ENCODE measurements around the gene ABHD14A. TPM values are rescaled to one million over a fixed set of nuclear protein-coding genes. Genes with fewer than 3 reads are reported as not detected.
A peak's percentile ranks its signal among the peaks of the same experiment; 100 is the strongest.

ABHD14A gene
- total RNA-seq, 4 donors from 2014 or later: 2.2 to 14.8 (median 5.0) TPM

GRCh38 chr3:51930439-51930838, 44.4 kb upstream of the ABHD14A start:
- intact Hi-C loops (cut with DNase I; ENCODE audit: low total_unique reads): no loop called here
- TF ChIP-seq POLR2A (IDR thresholded peaks at IDR 0.05) (no peak), CTCF (IDR thresholded peaks at IDR 0.05) (no peak)
- no peak for DNase-seq (ENCODE audit: low spot score in 2 of 2)
- 92 to 100% methylated on average over 1 of the region's 1 CpG for WGBS, 2 donors
- H3K4me3 ChIP-seq (ENCODE audit: low read depth, poor library complexity, severe bottlenecking): no peak overlapping the region

- no peak for TF ChIP-seq CTCF (IDR thresholded peaks at IDR 0.05)
- DNase-seq (ENCODE audit: low spot score in 2 of 2): no peak
- H3K4me3 ChIP-seq (ENCODE audit: low read depth, poor library complexity, severe bottlenecking): no peak overlapping the region
- intact Hi-C loops (cut with DNase I; ENCODE audit: low total_unique reads): no loop called here
- 92% methylated on average over 6 of the region's 6 CpGs for WGBS, 2 donors
Measured at GRCh38 chr3:51931756-51932155, 43.1 kb upstream of the ABHD14A start.

GRCh38 chr3:51932471-51933370, 42.1 kb upstream of the ABHD14A start:
- DNase-seq (ENCODE audit: low spot score in 2 of 2): peak in 1 of 2 donors; percentile 11
- TF ChIP-seq CTCF (IDR thresholded peaks at IDR 0.05) (no peak), POLR2A (IDR thresholded peaks at IDR 0.05) (no peak)
- intact Hi-C loops (cut with DNase I; ENCODE audit: low total_unique reads): no loop called here
- H3K4me3 ChIP-seq (ENCODE audit: low read depth, poor library complexity, severe bottlenecking): no peak overlapping the region
- 91 to 93% methylated on average over 15 of the region's 15 CpGs for whole genome bisulfite sequencing, 2 donors

- no peak overlapping the region for H3K4me3 ChIP-seq (ENCODE audit: low read depth, poor library complexity, severe bottlenecking)
- WGBS, 2 donors: 87 to 95% methylated on average over 13 of the region's 13 CpGs
- intact Hi-C loops (cut with DNase I; ENCODE audit: low total_unique reads): no loop called here
- TF ChIP-seq CTCF (IDR thresholded peaks at IDR 0.05) (no peak), POLR2A (IDR thresholded peaks at IDR 0.05) (no peak)
- DNase-seq (ENCODE audit: low spot score in 2 of 2): no peak
Measured at GRCh38 chr3:51933471-51934138, 41.3 kb upstream of the ABHD14A start.

- DNase-seq (ENCODE audit: low spot score in 2 of 2): no peak
- 95 to 98% methylated on average over 9 to 11 of the region's 11 CpGs for WGBS, 2 donors
- TF ChIP-seq POLR2A (IDR thresholded peaks at IDR 0.05) (no peak), CTCF (IDR thresholded peaks at IDR 0.05) (no peak)
- H3K4me3 ChIP-seq (ENCODE audit: low read depth, poor library complexity, severe bottlenecking): no peak overlapping the region
- intact Hi-C loops (cut with DNase I; ENCODE audit: low total_unique reads): no loop called here
Measured at GRCh38 chr3:51934139-51934850, 40.6 kb upstream of the ABHD14A start.

Measured in lower leg skin (tissue), 4 donors.